Measurements from ENCODE around the gene FBXW2. TPM values are rescaled to one million over a fixed set of nuclear protein-coding genes. Genes with fewer than 3 reads are reported as not detected.
"Not testable (repeated sequence)": the region's sequence is repeated elsewhere in the genome, so short reads cannot be mapped to it uniquely, and the experiment has no call there.

The FBXW2 gene
- total RNA-seq, 2 donors from 2014 or later = 63.2 to 77.1 TPM

DNA sequence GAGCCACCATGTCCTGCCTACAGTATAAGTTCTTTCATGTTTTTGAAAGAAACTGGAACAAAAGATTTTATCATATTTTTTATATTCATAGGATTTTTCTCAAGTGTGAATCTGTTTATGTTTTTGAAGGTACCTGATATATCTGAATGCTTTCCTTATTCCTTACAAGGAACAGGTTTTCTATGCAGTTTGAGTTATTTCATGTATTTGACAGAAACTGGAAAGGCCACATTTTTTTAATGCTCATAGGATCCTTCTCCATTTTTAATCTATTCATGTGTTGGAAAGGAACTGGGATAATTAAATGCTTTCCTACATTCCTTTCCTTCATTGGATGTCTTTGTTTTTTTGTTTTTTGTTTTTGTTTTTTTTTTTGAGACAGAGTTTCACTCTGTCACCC is 15.7 kb upstream of the FBXW2 start:
- H3K4me3 Mint-ChIP-seq = no peak overlapping the region
- H3K27ac ChIP-seq (ENCODE audit: low read depth, low read length) = no peak overlapping the region
- H3K4me3 ChIP-seq (ENCODE audit: low read length) = no peak overlapping the region
- DNase-seq = no peak
- no peaks in the 10 kb centered on the region for H3K4me1 ChIP-seq (ENCODE audit: control insufficient read depth, insufficient read depth, low read length)
- TF ChIP-seq, protein P1, sequence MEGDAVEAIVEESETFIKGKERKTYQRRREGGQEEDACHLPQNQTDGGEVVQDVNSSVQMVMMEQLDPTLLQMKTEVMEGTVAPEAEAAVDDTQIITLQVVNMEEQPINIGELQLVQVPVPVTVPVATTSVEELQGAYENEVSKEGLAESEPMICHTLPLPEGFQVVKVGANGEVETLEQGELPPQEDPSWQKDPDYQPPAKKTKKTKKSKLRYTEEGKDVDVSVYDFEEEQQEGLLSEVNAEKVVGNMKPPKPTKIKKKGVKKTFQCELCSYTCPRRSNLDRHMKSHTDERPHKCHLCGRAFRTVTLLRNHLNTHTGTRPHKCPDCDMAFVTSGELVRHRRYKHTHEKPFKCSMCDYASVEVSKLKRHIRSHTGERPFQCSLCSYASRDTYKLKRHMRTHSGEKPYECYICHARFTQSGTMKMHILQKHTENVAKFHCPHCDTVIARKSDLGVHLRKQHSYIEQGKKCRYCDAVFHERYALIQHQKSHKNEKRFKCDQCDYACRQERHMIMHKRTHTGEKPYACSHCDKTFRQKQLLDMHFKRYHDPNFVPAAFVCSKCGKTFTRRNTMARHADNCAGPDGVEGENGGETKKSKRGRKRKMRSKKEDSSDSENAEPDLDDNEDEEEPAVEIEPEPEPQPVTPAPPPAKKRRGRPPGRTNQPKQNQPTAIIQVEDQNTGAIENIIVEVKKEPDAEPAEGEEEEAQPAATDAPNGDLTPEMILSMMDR (conservative IDR thresholded peaks at IDR 0.05) = no peak
- peaks cover 36% of the 10 kb centered on the region for H3K9me3 ChIP-seq (ENCODE audit: control insufficient read depth, low read length)
- H3K9me3 Mint-ChIP-seq = peaks cover 48% of the 10 kb centered on the region
- H3K27me3 ChIP-seq (ENCODE audit: control insufficient read depth, insufficient read depth, low read length, poor library complexity, severe bottlenecking) = no peaks in the 10 kb centered on the region
- H3K36me3 ChIP-seq (ENCODE audit: control insufficient read depth, insufficient read depth, low read length) = no peaks in the 10 kb centered on the region
- H3K9ac ChIP-seq (ENCODE audit: extremely low read depth, low read length, poor library complexity, severe bottlenecking) = no peak overlapping the region
- peaks cover 18% of the 10 kb centered on the region for H3K36me3 Mint-ChIP-seq (ENCODE audit: low read depth)
- no peaks in the 10 kb centered on the region for H3K4me1 Mint-ChIP-seq
- no peak overlapping the region for H3K27ac Mint-ChIP-seq
- no peaks in the 10 kb centered on the region for H3K27me3 Mint-ChIP-seq (ENCODE audit: insufficient read depth)

DNA sequence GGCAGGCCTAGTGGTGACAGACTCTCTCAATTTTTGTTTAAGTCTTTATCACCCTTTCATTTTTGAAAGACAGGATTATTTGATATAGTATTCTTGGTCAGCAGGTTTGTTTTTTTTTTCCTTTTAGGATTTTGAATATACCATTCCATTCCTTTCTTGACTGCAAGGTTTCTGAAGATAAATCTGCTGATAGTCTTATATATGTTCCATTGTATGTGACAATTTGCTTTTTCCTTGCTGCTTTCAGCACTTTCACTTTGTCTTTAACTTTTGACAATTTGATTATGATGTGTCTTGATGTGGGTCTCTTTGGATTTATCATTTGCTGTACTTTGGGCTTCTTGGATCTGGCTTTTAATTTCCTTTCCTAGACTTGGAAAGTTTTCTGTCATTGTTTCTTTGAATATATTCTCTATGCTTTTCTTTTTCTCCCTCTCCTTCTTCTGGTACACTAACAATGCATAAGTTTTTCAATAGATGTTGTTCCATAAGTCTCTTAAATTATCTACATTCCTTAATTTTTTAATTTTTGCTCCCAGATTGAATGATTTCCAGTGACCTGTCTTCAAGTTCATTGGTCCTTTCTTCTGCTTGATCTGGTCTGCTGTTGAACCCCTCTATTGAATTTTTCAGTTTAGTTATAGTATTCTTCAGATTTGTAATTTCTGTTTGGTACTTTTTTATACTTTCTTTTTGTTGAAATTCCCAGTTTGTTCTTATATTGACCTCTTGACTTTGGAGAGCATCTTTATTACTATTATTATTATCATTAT is 14.6 kb upstream of the FBXW2 start:
- peaks cover 52% of the 10 kb centered on the region for H3K9me3 Mint-ChIP-seq
- peaks cover 39% of the 10 kb centered on the region for H3K9me3 ChIP-seq (ENCODE audit: control insufficient read depth, low read length)
- no peaks in the 10 kb centered on the region for H3K4me1 ChIP-seq (ENCODE audit: control insufficient read depth, insufficient read depth, low read length)
- no peak for DNase-seq
- H3K27me3 ChIP-seq (ENCODE audit: control insufficient read depth, insufficient read depth, low read length, poor library complexity, severe bottlenecking) = no peaks in the 10 kb centered on the region
- no peak overlapping the region for H3K27ac Mint-ChIP-seq
- H3K4me3 Mint-ChIP-seq = no peak overlapping the region
- no peaks in the 10 kb centered on the region for H3K27me3 Mint-ChIP-seq (ENCODE audit: insufficient read depth)
- H3K9ac ChIP-seq (ENCODE audit: extremely low read depth, low read length, poor library complexity, severe bottlenecking) = no peak overlapping the region
- H3K4me1 Mint-ChIP-seq = no peaks in the 10 kb centered on the region
- TF ChIP-seq, protein P1 (conservative IDR thresholded peaks at IDR 0.05) = no peak
- H3K36me3 Mint-ChIP-seq (ENCODE audit: low read depth) = peaks cover 18% of the 10 kb centered on the region
- no peak overlapping the region for H3K4me3 ChIP-seq (ENCODE audit: low read length)
- no peaks in the 10 kb centered on the region for H3K36me3 ChIP-seq (ENCODE audit: control insufficient read depth, insufficient read depth, low read length)
- H3K27ac ChIP-seq (ENCODE audit: low read depth, low read length) = no peak overlapping the region

DNA sequence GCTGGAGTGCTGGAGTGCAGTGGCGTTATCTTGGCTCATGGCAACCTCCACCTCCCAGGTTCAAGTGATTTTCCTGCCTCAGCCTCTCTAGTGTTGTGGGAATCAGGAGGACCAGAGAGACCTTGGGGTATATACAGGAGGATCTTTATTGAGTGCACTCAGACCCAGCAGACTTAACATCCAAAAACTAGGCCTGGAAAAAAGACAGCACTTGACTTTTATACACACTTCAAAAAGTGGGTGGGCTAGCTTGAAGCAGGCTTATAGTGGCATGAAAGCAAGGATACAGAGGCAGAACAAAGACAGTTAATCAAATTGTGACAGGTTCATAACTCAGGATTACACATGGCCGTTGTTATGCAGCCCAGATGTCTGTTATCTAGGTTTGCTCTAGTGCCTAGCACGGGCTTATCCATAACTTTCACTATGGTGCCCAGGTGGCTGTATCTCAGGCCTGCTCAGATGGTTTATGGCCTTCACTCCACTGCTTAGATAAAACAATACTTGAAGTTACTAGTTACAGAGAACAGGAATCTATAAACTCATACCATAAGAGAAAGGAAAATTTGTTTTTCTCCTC is 11.7 kb upstream of the FBXW2 start:
- not testable (repeated sequence) for DNase-seq; H3K9ac ChIP-seq (ENCODE audit: extremely low read depth, low read length, poor library complexity, severe bottlenecking); H3K4me1 Mint-ChIP-seq; H3K27ac Mint-ChIP-seq; H3K27me3 ChIP-seq (ENCODE audit: control insufficient read depth, insufficient read depth, low read length, poor library complexity, severe bottlenecking); H3K27me3 Mint-ChIP-seq (ENCODE audit: insufficient read depth); H3K4me3 Mint-ChIP-seq; H3K4me3 ChIP-seq (ENCODE audit: low read length); H3K36me3 ChIP-seq (ENCODE audit: control insufficient read depth, insufficient read depth, low read length); H3K27ac ChIP-seq (ENCODE audit: low read depth, low read length); H3K4me1 ChIP-seq (ENCODE audit: control insufficient read depth, insufficient read depth, low read length)
- peaks cover 18% of the 10 kb centered on the region for H3K36me3 Mint-ChIP-seq (ENCODE audit: low read depth)
- 94 to 98% methylated on average over 3 of the region's 3 CpGs for WGBS, 2 experiments (ENCODE audit: insufficient coverage in 1 of 2, insufficient read length in 1 of 2)
- peaks cover 39% of the 10 kb centered on the region for H3K9me3 ChIP-seq (ENCODE audit: control insufficient read depth, low read length)
- peaks cover 52% of the 10 kb centered on the region for H3K9me3 Mint-ChIP-seq

Data from endodermal cell (in vitro differentiated cells).